WTC11 (cell line): ENCODE results near the gene SVOPL. TPM values are rescaled to one million over a fixed set of nuclear protein-coding genes. Genes with fewer than 3 reads are reported as not detected.
A peak's percentile ranks its signal among the peaks of the same experiment; 100 is the strongest.
"Not testable (repeated sequence)": the region's sequence is repeated elsewhere in the genome, so short reads cannot be mapped to it uniquely, and the experiment has no call there.

Source experiments
- ATAC-seq: fragments of 200-7000 bp; cut with Tn5 transposase; 2 replicates; pipeline ENCODE4 v1.10.0; 2021; ENCODE audit warnings: mild to moderate bottlenecking, moderate library complexity
- CTCF ChIA-PET: fragments of 300-600 bp; sonication (Branson Sonifier 250); formaldehyde crosslinking; loops from one replicate; lab custom pipeline; 2021; ENCODE audit warnings: antibody characterized with exemption; lab: Charles Lee
- POLR2A ChIA-PET: fragments of 350-600 bp; sonication (Branson Sonifier 250); formaldehyde crosslinking; loops from one replicate; lab custom pipeline; 2021; ENCODE audit warnings: antibody characterized with exemption; lab: Charles Lee
- DNase-seq: peaks from one replicate; pipeline ENCODE4 v3.0.0; 2021; ENCODE audit warnings: low spot score
- H3K27ac Mint-ChIP-seq: 2 replicates; pipeline ENCODE4 v1.8.0; 2021; ENCODE audit warnings: mixed read lengths
- H3K27me3 Mint-ChIP-seq: 2 replicates; pipeline ENCODE4 v1.8.0; 2021; ENCODE audit warnings: low read depth, mild to moderate bottlenecking, moderate library complexity, mixed read lengths
- H3K36me3 Mint-ChIP-seq: 2 replicates; pipeline ENCODE4 v1.8.0; 2021; ENCODE audit warnings: mixed read lengths
- H3K4me1 Mint-ChIP-seq: 2 replicates; pipeline ENCODE4 v1.8.0; 2022; ENCODE audit warnings: mixed read lengths
- H3K4me3 Mint-ChIP-seq: 2 replicates; pipeline ENCODE4 v1.8.0; 2021; ENCODE audit warnings: mild to moderate bottlenecking, moderate library complexity, mixed read lengths
- H3K9me3 Mint-ChIP-seq: 2 replicates; pipeline ENCODE4 v1.8.0; 2021; ENCODE audit warnings: mixed read lengths
- CREM ChIP-seq: sonication (generic); formaldehyde crosslinking; IDR thresholded peaks from 2 replicates; pipeline ENCODE4 v1.8.1; 2022; ENCODE audit warnings: mild to moderate bottlenecking, missing genetic modification reagents, moderate library complexity
- E2F5 ChIP-seq: sonication (generic); formaldehyde crosslinking; IDR thresholded peaks from 2 replicates; pipeline ENCODE4 v1.8.1; 2022; ENCODE audit warnings: mild to moderate bottlenecking, moderate library complexity, missing genetic modification reagents
- FOXK1 ChIP-seq: sonication (generic); formaldehyde crosslinking; IDR thresholded peaks from 2 replicates; pipeline ENCODE4 v1.8.0; 2022; ENCODE audit warnings: mild to moderate bottlenecking, moderate library complexity, missing genetic modification reagents
- GTF2I ChIP-seq: fragments of 250-450 bp; sonication (Bioruptor Pico); conservative IDR thresholded peaks from 2 replicates; pipeline ENCODE4 v1.4.0; 2021; ENCODE audit warnings: mild to moderate bottlenecking
- HMGA2 ChIP-seq: fragments of 250-450 bp; sonication (Bioruptor Pico); IDR thresholded peaks from 2 replicates; pipeline ENCODE4 v1.4.0; 2021; ENCODE audit warnings: mild to moderate bottlenecking, moderate library complexity
- IRF2 ChIP-seq: sonication (generic); formaldehyde crosslinking; IDR thresholded peaks from 2 replicates; pipeline ENCODE4 v1.8.0; 2022; ENCODE audit warnings: low read depth, missing genetic modification reagents, borderline replicate concordance
- MLX ChIP-seq: sonication (generic); formaldehyde crosslinking; IDR thresholded peaks from 2 replicates; pipeline ENCODE4 v1.8.1; 2023; ENCODE audit warnings: mild to moderate bottlenecking, missing genetic modification reagents, moderate library complexity
- NR1H2 ChIP-seq: sonication (generic); formaldehyde crosslinking; IDR thresholded peaks from 2 replicates; pipeline ENCODE4 v1.9.0; 2021; ENCODE audit warnings: mild to moderate bottlenecking, moderate library complexity, missing genetic modification reagents
- SMAD3 ChIP-seq: sonication (generic); formaldehyde crosslinking; IDR thresholded peaks from 2 replicates; pipeline ENCODE4 v1.8.0; 2022; ENCODE audit warnings: missing genetic modification reagents, mild to moderate bottlenecking, borderline replicate concordance
- STAT6 ChIP-seq: sonication (generic); formaldehyde crosslinking; conservative IDR thresholded peaks from 2 replicates; pipeline ENCODE4 v1.8.1; 2023; ENCODE audit warnings: mild to moderate bottlenecking, low read depth, missing genetic modification reagents, moderate library complexity
- ZNF138 ChIP-seq: sonication (generic); formaldehyde crosslinking; conservative IDR thresholded peaks from 2 replicates; pipeline ENCODE4 v1.8.1; 2022; ENCODE audit warnings: mild to moderate bottlenecking, moderate library complexity, missing genetic modification reagents
- ZNF671 ChIP-seq: fragments of 250-450 bp; sonication (Bioruptor Pico); IDR thresholded peaks from 2 replicates; pipeline ENCODE4 v1.8.0; 2021; ENCODE audit warnings: mild to moderate bottlenecking
- total RNA-seq: library from RNA; stranded (reverse); gene quantifications from 3 replicates; pipeline ENCODE4 v1.2.3, GENCODE V29; 2021
- TF ChIP-seq, protein P1 (sequence below): sonication (generic); formaldehyde crosslinking; IDR thresholded peaks from 2 replicates; pipeline ENCODE4 v1.8.0; 2023; ENCODE audit warnings: mild to moderate bottlenecking, missing genetic modification reagents
- TF ChIP-seq, protein P2 (sequence below): sonication (generic); formaldehyde crosslinking; IDR thresholded peaks from 2 replicates; pipeline ENCODE4 v1.8.1; 2022; ENCODE audit warnings: missing genetic modification reagents, borderline replicate concordance
- TF ChIP-seq, protein P3 (sequence below): fragments of 250-450 bp; sonication (Bioruptor Pico); IDR thresholded peaks from 2 replicates; pipeline ENCODE4 v1.8.0; 2021; ENCODE audit warnings: mild to moderate bottlenecking

The SVOPL gene
- total RNA-seq, 1 experiment from 2014 or later = 1.9 TPM

DNA sequence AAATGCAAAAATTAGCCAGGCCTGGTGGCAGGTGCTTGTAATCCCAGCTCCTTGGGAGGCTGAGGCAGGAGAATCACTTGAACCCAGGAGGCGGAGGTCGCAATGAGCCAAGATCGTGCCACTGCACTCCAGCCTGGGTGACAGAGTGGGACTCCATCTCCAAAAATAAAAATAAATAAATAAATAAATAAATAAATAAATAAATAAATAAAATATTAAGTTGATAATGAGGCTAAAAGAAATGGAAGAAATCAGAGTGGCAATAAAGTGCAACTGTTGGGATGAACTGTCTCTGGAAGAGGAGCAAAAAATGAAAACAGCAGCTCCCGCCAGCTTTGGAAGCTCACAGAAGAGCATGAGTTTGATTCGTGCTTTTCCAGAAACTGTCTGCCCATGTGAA, 30.6 kb upstream of the SVOPL start:
- H3K4me3 Mint-ChIP-seq, H3K27ac Mint-ChIP-seq, ATAC-seq, H3K36me3 Mint-ChIP-seq, CTCF ChIA-PET, H3K27me3 Mint-ChIP-seq, POLR2A ChIA-PET, H3K9me3 Mint-ChIP-seq, DNase-seq: not testable (repeated sequence)
- H3K4me1 Mint-ChIP-seq = peaks cover 24% of the 10 kb centered on the region
- TF ChIP-seq HMGA2 (CRISPR knock-in tag) = peak; percentile 54; the same call in 1 of the 2 replicates

DNA sequence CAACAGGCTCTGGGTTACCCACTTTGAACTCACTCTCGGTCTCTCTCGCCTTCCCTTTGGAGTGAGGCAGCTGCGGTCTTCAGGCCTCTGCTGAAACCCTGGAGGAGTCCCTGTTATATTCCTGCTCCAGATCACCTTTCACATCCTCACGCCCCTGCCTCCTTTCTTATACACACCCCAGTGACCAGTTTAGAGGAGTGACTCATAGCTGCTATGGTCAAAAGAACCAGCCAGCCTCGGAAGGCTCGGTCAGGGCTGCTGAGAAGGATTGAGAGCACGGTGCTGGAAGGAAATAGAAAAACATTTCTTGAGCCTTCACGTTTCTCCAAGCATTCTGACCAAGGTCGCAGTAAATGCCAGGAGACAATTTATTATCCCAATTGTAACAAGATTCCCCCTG, 28.3 kb upstream of the SVOPL start:
- Mint-ChIP-seq H3K27me3 (no peaks in the 10 kb centered on the region; the same call in 1 of the 2 replicates), H3K4me1 (peaks cover 15% of the 10 kb centered on the region), H3K36me3 (no peaks in the 10 kb centered on the region), H3K9me3 (no peaks in the 10 kb centered on the region), H3K4me3 (no peak overlapping the region)
- POLR2A ChIA-PET = interaction anchor here (0.6 kb wide), 1 partner anchor 34 kb away, joined by 3 read pairs; no protein-coding TSS in a partner anchor
- no peak for TF ChIP-seq E2F5 (CRISPR knock-in tag)
- no peak for TF ChIP-seq CREM
- TF ChIP-seq, all 79 proteins: peak for 0
- DNase-seq (no peak), ATAC-seq (peak; percentile 58)
- H3K27ac Mint-ChIP-seq = peak overlapping the region; percentile 10; the same call in 1 of the 2 replicates
- CTCF ChIA-PET = interaction anchor here (1.4 kb wide), 1 partner anchor 9 kb away, joined by 5 read pairs; no protein-coding TSS in a partner anchor

GRCh38 chr7:138727336-138728099, 26.4 kb upstream of the SVOPL start:
- no peak overlapping the region for H3K4me3 Mint-ChIP-seq
- CTCF ChIA-PET = interaction anchor here (0.9 to 1.1 kb wide), 4 partner anchors 11 to 566 kb away, joined by 3 to 6 read pairs (median 4); no protein-coding TSS in a partner anchor
- H3K27ac Mint-ChIP-seq = peak overlapping the region; percentile 21; the same call in 1 of the 2 replicates
- no peaks in the 10 kb centered on the region for H3K36me3 Mint-ChIP-seq
- no peak for DNase-seq
- no peak for TF ChIP-seq ZNF671 (CRISPR knock-in tag)
- TF ChIP-seq, protein P1, sequence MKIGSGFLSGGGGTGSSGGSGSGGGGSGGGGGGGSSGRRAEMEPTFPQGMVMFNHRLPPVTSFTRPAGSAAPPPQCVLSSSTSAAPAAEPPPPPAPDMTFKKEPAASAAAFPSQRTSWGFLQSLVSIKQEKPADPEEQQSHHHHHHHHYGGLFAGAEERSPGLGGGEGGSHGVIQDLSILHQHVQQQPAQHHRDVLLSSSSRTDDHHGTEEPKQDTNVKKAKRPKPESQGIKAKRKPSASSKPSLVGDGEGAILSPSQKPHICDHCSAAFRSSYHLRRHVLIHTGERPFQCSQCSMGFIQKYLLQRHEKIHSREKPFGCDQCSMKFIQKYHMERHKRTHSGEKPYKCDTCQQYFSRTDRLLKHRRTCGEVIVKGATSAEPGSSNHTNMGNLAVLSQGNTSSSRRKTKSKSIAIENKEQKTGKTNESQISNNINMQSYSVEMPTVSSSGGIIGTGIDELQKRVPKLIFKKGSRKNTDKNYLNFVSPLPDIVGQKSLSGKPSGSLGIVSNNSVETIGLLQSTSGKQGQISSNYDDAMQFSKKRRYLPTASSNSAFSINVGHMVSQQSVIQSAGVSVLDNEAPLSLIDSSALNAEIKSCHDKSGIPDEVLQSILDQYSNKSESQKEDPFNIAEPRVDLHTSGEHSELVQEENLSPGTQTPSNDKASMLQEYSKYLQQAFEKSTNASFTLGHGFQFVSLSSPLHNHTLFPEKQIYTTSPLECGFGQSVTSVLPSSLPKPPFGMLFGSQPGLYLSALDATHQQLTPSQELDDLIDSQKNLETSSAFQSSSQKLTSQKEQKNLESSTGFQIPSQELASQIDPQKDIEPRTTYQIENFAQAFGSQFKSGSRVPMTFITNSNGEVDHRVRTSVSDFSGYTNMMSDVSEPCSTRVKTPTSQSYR (CRISPR knock-in tag) = no peak
- no peak for TF ChIP-seq NR1H2 (CRISPR knock-in tag)
- TF ChIP-seq IRF2 (CRISPR knock-in tag) = no peak
- TF ChIP-seq, protein P2, sequence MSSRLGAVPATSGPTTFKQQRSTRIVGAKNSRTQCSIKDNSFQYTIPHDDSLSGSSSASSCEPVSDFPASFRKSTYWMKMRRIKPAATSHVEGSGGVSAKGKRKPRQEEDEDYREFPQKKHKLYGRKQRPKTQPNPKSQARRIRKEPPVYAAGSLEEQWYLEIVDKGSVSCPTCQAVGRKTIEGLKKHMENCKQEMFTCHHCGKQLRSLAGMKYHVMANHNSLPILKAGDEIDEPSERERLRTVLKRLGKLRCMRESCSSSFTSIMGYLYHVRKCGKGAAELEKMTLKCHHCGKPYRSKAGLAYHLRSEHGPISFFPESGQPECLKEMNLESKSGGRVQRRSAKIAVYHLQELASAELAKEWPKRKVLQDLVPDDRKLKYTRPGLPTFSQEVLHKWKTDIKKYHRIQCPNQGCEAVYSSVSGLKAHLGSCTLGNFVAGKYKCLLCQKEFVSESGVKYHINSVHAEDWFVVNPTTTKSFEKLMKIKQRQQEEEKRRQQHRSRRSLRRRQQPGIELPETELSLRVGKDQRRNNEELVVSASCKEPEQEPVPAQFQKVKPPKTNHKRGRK (CRISPR knock-in tag) = no peak
- no peak for TF ChIP-seq GTF2I (CRISPR knock-in tag)
- no peak for TF ChIP-seq MLX
- no peak for TF ChIP-seq SMAD3
- TF ChIP-seq, all 79 proteins: peak for 0
- Mint-ChIP-seq H3K9me3 (no peaks in the 10 kb centered on the region), H3K27me3 (no peaks in the 10 kb centered on the region), H3K4me1 (peaks cover 15% of the 10 kb centered on the region)
- POLR2A ChIA-PET = no interaction called here
- no peak for ATAC-seq

DNA sequence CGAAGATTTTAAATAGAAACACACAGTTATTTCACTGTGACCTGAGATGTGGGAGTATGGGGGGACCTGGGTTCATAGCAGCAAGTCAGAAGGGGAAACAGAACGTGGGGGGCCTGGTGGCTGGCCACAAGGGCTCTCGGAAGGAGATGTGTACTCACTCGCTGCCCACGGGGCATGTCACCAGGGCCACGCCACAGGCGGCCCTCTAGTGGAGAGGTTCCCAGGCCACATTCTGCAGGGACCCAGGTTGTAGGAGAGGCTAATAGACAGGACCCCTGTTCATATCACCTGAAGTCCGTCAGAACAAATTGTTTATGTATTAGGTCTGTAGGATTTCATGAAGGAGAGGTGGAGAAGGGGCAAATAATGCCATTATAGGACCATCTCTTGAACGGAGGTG, 25.1 kb upstream of the SVOPL start:
- ChIA-PET POLR2A (interaction anchor here (0.7 kb wide), 1 partner anchor 1356 kb away, joined by 3 read pairs; no protein-coding TSS in a partner anchor), CTCF (interaction anchor here (0.6 to 1.1 kb wide), 4 partner anchors 13 to 117 kb away, joined by 3 to 6 read pairs (median 3); no protein-coding TSS in a partner anchor)
- Mint-ChIP-seq H3K4me3 (no peak overlapping the region), H3K9me3 (no peaks in the 10 kb centered on the region), H3K27ac (no peak overlapping the region), H3K36me3 (no peaks in the 10 kb centered on the region), H3K27me3 (no peaks in the 10 kb centered on the region), H3K4me1 (peaks cover 15% of the 10 kb centered on the region)
- DNase-seq = peak; percentile 38
- peak; percentile 83 for ATAC-seq
- no peak for TF ChIP-seq GTF2I (CRISPR knock-in tag)
- no peak for TF ChIP-seq ZNF671 (CRISPR knock-in tag)
- no peak for TF ChIP-seq STAT6 (CRISPR knock-in tag)
- TF ChIP-seq, protein P3, sequence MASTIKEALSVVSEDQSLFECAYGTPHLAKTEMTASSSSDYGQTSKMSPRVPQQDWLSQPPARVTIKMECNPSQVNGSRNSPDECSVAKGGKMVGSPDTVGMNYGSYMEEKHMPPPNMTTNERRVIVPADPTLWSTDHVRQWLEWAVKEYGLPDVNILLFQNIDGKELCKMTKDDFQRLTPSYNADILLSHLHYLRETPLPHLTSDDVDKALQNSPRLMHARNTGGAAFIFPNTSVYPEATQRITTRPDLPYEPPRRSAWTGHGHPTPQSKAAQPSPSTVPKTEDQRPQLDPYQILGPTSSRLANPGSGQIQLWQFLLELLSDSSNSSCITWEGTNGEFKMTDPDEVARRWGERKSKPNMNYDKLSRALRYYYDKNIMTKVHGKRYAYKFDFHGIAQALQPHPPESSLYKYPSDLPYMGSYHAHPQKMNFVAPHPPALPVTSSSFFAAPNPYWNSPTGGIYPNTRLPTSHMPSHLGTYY (CRISPR knock-in tag) = no peak
- TF ChIP-seq FOXK1 (CRISPR knock-in tag) = no peak
- no peak for TF ChIP-seq ZNF138 (CRISPR knock-in tag)
